ENCODE results near the gene FADS3.

Gene FADS3

DNA sequence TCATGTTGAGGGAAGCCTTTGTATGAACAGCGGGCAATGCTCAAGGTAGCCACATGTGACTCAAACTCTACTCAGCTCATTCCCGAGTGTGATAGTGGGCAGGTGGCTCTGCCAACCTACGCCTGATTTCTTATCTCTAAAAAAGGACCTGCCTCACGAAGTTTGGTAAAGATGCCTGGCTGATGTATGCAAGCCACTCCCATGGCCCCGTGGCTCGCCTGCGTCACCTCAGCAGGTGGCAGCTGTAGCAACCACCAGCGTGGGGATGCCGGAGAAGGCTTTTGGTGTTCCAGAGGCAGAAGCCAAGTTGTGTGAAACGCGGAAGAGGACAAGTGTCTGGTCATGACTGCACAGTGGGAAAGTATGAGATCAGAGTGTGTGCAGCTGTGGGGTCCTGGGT lies 57.9 kb downstream of the FADS3 start:
- no peak for DNase-seq

GRCh38 chr11:61832754-61833153 lies 58.6 kb downstream of the FADS3 start:
- DNase-seq, result no peak

GRCh38 chr11:61832207-61832606 lies 59.1 kb downstream of the FADS3 start:
- no peak for DNase-seq

GRCh38 chr11:61830237-61831105 lies 60.9 kb downstream of the FADS3 start:
- no peak for DNase-seq

DNA sequence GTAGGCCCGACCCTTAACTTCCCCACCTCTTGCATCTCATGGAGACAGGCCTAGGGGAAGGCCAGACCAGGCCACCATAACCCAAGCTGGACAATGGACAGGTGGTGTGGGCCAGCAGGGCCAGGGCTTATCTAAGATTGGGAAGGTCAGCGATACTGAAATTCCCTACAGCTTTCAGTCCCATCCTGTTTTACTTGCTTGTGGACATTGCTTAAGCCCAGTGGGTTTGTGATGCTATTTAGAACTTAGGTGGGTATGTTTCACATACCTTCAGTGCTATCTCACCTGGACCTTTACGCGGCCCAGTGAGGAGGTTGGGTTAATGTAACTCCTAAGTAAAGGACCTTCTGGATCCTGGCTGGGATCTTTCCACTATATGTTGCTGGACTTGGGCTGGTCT lies 61.5 kb downstream of the FADS3 start:
- no peak for DNase-seq

- DNase-seq, result peak; percentile 70
Measured at GRCh38 chr11:61828629-61829407, 62.5 kb downstream of the FADS3 start.

GRCh38 chr11:61828379-61828628 lies 63.0 kb downstream of the FADS3 start:
- no peak for DNase-seq

DNA sequence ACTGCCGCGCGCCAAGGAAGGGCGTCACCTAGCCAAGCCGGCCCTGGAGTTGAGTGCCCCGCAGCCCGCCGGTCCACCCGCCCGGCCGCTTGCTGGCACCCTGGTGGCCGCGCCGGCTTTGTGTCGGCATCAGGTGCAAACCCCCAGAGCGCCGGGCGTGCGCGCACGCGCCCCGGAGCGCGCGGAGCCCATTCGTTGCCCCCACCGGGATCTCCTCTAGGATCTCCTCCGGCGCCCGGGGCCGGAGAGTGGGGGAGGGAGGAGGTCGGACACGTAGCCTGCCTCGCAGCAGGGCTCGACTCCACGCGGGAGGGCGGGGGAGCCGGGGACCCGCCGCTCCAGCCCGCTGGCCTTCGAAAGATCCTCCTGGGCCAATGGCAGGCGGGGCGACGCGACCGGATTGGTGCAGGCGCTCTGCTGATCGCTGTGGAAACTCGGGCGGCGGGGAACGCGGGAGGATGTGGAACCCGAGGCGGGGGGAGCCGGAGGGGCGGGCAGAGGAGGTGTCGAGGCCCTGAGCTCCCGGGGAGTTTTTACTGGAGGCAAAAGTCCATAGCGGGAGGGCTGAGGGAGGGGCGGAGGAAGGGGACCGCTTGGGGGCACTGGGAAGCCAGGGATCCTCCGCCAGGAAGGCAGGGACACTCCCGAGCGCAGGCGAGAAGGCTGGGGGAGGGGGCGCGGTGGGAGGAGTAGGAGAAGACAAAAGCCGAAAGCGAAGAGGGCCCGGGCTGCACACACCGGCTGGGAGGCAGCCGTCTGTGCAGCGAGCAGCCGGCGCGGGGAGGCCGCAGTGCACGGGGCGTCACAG lies 63.6 kb downstream of the FADS3 start, which contains the start of gene FADS2:
TSS of gene FADS2 (plus strand) at position 730 of the 808 bp plus-strand sequence. CDS start 91 bp downstream, outside the sequence.
- peak; percentile 85 for DNase-seq

DNA sequence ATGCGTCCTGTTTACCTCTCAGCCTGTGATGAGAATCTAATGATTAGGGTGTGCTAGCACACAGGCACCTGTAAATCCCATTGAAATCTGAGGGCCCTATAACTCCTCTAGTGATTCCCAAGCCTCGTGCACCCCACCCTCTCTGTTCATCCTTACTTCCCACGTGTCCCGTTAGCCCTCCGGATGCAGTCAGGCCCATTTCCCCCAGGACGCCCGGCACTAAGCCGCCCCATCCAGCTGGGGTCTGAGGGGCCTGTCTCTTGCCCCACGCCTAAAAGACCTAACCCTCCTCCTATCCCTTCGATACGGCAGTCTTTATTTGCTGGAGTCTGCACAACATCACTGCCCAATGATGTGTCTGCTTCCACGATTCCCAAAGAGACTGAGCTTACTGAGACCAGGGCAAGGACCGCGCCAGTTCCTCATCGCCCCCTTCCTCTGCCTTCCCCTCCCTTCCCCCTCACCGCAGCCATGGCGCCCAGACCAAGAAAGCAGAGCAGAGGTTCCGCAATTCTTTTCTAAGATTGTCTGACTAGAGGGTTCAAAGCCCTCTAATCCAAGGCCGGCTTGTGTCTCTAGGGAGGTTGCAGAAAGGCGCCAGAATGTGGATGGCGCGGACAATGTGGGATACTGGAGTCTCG lies 64.3 kb downstream of the FADS3 start:
- DNase-seq, result no peak
